Activated T-cell treated with anti-CD3 and anti-CD28 coated beads, Interleukin-2, amount 50 U/mL, for 48 hours (primary cell): ENCODE data around the gene ATP11A.

Source experiments
- DNase-seq, 2 experiments: peaks; one replicate each; pipeline ENCODE4 v3.0.0-alpha.2; 2020

The ATP11A gene

DNA sequence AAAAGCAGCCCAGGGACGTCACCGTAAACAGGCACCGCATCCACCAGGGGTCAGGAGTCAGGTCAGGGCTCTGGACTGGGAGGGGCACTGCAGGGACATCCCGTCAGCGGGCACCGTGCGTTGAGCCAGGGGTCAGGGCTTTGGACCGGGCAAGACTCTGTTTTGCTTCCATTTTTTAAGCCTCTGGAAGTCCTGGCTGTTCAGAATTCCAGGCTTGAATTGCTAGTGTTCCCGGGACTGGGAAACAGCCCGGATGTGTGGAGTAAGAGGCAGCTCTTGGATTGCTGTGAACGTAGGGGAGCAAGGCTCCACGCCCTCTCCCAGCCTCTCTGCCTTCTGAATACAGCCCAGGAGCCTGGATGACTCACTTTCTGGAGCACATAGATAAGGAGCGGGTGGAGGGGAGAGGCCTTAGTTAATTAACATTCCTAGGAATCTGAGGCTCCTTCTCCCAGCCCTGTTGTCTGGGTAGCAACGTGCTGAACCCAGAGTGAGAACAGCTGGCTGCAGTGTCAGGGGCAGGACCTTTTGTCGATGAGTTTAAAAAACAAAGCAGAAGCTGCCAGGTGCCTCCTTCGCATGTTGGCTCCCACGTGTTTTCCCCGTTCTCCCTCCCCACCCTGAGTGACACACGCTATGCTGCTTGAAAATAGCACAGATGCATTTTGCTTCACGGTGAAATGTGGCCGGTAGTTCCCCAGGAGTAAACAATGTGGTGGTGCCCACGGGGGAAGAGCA lies 21.9 kb downstream of the ATP11A start:
- DNase-seq: no peak

DNA sequence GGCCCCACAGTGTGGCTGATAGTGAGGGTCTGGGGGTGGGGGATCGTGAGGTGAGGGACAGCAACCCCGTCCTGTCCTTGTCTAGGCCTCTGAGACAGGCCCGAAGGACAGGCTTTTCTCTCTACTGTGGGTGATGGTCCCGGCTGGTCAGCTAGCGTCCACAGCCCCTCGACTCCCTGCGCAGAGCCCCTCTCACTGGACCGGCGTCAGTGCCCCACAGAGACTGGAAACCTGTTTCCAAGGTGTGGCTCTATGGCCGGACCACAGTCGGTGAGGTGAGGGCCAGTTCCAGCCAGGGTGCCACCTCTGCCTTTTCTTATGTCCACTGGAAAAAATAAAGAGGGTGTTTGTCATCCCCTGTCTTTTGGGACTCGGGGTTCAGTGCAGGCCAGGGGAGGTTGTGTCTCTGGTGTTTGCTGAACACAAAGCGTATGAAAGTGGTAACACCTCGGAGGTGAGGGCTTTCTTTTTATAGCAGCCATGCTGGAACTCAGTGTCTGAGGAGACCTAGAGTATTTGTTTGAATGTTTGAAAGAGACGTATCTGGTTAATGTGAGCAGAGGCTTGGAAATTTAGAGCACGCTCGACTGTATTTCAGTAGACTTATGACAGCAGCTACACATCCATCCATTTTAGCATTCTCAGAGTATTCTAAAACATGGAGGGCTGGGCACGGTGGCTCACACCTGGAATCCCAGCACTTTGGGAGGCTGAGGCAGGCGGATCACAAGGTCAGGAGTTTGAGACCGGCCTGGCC lies 22.8 kb downstream of the ATP11A start:
- no peak for DNase-seq

DNA sequence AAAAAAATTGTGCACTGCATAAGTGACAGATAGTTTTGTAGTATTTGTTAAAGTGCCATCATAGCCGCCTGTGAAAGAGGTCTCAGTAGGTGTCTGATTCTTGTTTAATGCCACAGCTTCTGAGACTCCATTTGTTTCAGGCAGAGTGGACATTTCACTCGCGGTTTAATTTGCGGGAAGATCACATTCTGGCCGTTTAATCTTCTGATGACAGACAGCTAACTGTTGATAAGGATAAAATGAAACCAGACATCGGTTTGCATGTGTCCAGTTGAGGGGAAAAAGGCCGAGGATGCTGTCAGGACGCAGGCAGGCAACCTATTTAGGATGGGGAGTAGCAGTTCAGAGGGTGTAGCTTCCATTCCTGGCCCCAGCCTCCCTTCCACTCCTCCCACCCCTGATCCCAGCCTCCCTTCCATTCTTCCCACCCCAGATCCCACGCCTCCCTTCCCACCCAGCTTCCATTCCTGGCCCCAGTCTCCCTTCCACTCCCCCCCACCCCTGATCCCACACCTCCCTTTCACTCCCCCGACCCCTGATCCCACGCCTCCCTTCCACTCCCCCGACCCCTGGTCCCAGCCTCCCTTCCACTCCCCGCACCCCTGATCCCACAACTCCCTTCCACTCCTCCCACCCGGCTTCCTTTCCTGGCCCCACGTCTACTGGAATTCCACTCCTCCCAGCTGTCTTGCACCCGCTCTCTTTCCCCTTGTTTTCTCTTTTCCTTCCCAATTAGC lies 23.8 kb downstream of the ATP11A start:
- DNase-seq: no peak

DNA sequence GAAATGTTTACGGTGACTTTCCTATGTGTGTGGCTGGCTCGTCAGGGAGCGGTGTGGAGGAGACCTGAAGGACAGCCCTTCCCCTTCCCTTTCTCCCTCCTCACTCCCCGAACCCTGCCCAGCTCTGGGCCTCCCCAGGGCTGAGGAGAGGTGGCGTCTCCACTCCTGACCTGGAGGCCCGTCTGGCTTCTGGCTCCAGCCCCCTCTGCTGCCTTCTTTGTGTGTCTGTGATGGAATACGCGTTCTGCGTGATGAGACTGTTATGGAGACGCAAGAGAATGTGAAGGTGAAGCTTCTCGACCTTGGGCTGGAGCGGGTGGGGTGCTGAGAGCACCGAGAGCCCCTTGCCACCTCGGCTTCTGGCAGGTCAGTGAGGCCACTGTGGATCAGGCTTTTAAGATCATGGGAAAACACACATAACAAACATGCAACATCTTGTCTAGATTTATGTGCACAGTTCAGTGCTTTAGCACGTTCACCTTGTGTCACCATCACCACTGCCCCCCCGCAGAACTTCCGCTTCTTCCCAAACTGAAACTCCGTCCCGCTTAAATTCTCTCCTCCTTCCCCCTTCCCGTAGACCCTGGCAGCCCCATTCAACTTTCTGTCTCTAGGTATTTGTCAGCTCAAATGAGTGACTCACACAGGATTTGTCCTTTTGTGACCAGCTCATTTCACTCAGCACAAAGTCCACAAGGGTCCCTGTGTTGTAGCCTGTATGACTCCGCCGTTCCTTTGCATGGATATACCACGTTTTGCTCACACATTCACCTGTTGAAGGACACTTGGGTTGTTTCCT lies 24.7 kb downstream of the ATP11A start:
- DNase-seq: no peak

DNA sequence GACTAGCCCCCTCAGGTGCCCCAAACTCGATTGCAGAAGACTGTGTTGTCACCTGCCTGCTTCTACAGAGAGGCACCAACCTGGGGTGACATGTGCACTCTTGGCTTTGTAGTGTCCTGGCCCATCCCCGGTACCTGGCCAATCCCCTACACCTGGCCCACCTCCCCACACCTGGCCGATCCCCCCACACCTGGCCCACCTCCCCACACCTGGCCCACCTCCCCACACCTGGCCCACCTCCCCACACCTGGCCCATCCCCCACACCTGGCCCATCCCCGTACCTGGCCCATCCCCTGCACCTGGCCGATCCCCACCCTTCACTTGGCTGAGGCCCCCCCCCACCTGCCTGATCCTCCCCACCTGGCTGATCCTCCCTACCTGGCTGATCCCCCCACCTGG lies 25.4 kb downstream of the ATP11A start:
- DNase-seq: no peak

DNA sequence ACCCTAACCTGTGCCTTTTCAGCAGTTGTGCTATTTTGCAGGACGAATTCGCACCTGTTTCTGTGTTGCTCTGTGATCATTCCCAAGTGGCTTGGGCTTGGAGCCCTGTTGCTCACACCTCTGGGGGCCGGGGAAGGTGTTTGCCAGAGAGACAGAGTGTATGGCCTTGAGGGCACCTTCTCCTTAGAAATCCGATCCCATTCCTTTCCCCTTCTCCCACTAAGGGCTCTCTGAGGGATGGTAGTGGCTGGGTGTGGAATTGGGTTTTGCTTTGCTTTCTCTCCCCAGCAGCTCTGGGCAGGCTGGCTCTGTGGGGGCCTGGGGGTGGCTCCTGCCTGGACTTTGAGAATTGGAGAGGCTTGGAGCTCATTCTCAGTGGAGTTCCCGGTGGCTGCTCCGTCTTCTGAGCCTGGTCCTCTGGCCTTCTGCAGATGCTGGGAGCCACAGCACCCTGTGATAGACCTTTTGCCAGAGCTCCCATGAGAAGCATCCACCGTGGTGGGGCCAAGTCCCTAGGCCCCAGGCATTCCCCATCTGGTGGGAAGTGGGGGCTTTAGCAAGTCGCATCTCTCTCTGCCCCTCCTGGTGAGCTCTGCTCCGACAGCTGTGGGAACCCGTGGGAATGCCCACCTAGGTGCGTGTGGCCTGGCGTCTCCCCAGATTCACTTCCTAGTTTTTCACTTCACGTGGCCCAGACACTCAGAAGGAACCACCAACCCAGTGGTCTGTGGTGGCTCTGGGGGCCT lies 26.1 kb downstream of the ATP11A start:
- DNase-seq: no peak

DNA sequence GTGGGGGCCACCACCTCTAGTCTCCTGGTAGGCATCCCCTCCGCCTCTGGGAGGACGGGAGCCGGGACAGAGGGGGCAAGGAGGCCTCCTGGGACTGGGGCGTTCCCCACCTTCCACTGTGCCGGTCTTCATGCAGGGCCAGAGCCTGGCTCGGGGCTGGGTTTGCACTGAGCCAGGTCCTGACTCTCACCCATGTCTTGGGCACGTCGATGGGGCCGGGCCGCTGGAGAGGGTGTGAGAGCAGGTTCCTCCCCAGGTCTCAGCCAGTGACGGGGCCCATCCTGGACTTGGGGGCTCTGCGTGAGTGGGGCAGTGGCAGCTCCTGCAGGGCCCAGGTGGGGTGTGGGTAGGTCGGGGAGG lies 26.6 kb downstream of the ATP11A start:
- DNase-seq: no peak

DNA sequence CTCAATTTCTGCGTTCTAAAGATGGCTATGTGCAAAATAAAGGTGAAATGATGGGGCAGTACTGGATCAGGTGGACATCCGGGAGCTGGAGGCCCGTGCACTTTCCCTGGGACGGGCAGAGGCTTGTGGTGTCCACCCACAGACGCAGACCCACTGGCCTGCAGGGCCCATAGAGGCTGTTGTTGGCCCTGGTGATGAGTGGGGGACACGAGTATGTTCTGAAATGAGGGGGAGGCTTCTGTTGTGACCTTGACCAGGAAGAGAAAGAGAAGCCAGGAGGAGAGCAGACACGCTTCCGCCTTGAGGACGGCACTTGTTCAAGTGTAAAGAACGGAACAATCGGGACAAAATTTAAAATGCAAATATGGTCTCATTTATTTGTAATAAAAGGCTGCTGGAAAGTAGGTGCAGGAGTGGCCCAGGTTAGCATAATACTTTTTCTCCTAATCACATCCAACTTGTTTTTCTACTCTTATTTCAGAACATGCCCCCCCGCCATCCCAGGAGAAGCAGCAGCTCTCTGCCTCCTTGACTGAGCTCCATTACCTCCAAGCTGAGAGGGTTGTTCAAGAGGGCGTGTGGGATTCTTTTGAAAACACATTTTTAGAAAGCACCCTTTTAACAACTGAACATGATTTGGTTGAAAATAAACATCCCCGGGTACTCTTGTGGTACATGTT lies 27.1 kb downstream of the ATP11A start:
- DNase-seq: no peak

DNA sequence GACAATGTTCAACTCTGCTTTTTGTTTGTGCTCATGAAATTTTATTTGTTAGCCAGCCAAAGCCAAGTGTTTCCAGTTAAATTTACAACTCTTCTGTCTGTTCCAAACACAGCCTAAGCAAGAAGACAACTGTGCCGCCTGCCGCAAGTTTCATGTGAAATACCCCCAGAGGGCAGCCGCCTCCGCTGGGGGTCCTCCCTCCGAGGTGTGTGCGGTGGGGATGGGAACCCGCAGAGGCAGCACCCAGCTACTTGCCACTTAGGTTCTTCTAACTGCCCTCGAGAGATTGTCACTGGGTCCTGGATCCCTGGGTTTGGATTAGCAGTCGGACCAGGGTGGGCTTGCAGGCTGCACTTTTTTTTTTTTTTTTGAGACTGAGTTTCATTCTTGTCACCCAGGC lies 28.5 kb downstream of the ATP11A start:
- no peak for DNase-seq

DNA sequence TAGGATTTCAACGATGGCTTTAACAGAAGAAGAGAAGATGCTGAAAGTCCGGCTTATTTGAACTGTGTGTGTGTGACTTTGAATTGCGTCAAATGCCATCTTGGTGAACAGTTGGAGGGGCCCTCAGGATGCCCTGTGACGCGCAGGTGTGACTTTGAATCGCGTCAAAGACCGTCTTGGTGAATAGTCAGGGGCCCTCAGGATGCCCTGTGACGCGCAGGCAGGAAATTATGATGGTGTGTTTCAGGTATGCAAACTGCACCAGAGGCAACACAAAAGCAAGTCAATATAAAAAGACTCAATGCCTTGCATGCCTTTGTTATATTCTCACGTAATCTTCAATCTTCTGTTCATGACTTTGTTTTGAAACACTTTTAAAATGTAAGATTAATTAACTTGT lies 29.2 kb downstream of the ATP11A start:
- DNase-seq: no peak

DNA sequence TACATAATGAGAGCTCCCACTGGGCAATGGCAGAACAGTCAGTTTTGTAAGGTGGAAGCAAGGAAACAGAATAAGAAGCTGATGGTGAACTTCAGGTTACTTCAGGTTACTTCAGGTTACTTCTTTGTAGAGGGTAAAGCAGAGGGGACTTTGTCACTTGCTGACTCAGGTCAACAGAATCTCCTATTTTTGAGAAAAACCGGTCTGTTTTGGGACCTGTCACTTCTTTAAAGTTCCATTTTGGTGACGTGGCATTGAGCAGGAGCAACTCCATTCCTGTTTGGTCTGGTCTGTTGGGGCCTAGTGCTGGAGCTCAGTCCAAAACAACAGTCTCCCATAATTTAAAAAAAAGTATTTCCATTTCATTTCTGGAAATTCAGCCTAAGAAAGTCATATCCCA lies 29.7 kb downstream of the ATP11A start:
- DNase-seq: no peak

DNA sequence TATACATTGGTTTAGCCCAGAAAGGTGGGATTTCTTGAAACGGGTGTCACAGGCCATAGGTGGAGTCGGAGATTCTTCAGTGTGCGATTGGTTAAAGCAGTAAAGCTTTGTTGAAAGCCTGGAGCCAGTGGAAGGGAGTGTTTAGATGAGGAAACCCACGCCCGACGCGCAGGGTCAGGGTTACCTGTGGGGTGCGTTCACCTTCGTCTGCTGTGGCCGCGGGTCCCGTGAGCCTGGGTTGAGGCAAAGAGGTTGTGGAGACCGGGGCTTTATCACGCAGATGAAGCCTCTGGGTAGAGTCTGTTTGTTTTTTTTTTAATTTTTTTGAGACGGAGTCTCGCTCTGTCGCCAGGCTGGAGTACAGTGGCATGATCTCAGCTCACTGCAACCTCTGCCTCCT lies 30.4 kb downstream of the ATP11A start:
- DNase-seq: no peak

DNA sequence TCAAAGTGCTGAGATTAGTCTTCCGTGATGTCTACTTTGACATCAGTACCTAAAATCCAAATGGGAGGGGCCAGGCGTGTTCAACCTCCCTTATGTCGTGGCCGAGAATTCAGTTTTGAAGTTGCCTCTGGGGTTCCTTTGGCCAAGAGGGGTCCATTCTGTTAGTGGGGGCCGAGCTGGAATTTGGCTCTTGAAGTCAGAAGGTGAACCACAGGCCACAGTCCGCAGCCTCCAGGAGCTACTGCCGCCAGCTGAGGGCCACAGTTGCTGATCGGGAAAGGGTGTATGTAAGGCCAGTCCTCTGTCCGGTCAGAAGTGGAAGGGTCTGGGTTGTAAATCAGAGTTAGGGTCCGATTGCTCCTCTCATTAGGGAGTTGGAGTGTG lies 31.0 kb downstream of the ATP11A start:
- no peak for DNase-seq

DNA sequence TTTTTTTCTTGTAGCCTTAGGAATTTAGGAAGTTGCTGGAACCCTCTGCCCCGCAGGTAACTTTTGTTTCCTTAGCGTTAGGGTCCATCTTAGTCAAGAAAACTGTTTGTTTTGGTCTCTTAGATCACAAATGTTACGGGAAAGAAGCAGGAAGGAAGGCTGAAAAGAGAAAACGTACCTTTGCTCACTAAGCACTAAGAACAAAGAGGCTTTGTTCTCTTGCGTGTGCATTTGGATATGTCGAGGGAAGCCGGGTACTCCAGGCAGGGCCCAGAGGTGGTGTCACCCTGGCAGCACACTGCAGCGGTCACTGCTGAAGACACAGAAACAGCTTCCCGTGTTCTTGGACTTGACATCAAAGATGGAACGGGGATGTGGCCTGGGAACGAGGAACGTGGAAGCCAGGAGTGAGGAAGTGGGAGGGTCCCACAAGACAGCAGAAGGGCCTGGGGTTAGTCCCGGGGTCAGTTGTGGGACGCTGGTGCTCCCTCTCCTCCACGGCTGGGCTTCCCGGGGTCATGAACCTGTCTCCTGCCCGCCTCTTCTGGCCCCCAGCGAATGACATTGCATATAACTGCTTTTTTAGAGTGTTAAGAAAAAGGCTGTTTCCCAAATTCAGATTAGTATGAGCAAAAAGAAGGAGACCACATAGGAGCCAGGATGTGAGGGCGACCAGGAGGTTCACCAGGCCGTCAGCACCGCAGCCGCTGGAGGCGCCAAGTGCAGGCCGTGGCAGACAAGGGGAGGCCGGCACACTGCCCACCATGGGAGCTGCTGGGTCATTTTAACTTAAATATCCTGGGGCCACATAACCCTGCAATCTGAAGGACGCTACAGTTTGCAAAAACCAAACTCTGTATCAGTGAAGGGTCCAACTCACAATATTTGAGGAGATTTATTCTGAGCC lies 31.6 kb downstream of the ATP11A start:
- DNase-seq: no peak

DNA sequence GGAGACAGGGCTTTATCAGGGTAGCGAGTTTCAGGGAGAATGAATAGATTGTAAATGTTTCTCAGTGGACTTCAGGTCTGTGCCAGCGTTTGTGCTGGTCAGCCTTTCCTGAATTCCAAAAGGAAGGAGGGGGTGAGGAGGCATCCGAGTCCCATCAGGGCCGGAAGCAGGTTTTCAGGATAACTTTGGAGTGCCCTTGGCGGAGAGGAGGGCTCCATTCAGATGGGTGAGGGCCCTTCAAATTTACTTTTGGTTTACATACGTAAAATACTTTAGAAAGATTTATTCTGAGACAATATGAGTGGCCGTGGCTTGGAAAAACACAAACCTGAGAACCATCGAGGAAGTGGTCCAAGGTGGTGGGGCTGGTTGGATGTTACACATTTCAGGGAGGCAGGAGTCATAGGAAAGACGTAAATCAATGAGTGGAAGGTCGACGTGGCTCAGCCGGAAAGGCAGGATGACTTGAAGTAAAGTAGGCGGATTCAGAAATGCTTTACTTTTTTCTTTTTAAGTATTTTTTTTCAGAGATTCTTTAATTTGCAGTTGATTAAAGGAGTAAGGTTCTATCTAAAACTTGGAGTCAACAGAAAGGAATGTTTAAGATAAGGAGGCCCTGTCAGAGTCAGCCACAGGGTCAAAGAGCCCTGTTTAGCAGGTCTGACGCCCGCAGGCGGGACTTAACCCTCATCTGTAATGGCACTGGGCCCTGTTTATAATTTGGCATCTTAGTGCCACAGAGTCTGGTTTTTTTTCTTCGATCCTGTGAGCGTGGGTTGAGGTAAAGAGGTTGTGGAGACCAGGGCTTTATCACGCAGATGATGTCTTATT lies 32.8 kb downstream of the ATP11A start:
- DNase-seq: no peak

DNA sequence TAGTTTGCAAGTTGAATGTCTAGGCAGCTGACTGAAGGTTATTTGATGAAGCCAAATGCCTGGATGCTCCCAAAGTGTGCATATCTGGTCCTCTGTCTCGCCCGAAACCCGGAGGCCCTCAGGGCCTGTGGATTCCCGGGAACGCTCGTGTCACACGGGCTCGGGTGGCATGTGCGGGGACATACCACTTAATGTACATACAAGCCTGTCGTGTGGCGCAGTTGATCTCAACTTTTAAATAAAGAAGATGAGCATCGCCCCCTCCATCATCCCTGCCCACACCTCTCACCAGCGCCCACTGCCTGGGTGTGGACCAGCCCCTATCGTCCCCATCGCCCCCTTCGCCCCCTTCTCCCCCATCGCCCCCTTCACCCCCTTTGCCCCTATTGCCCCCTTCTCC lies 33.9 kb downstream of the ATP11A start:
- no peak for DNase-seq

DNA sequence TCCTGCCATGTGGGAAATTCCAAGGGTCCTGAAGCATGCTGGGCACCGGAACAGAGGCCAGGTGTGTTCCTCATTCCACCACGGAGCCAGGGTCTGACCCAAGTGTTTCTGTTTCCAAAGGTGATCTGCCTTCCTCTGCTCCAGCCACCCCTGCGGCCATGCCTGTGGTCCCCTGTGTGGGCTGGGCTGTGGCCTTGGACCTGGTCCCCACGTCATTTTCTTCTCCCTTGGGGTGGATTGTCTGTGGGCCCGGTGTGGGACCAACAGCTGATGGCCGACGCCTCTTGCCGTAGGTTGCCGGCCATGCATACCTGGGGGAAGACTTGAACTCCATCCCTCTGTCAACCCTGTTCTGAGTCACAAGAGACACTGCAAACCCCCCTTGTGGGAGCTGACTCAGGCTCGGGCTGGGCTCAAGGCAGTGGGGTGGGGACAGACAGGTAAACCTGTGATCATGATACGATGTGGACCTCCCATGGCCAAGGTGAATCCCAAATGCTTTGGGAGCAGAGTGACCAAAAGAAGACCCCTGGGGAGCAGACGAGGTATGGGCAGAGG lies 35.0 kb downstream of the ATP11A start:
- peak in 1 of 2 experiments; percentile 29 for DNase-seq

DNA sequence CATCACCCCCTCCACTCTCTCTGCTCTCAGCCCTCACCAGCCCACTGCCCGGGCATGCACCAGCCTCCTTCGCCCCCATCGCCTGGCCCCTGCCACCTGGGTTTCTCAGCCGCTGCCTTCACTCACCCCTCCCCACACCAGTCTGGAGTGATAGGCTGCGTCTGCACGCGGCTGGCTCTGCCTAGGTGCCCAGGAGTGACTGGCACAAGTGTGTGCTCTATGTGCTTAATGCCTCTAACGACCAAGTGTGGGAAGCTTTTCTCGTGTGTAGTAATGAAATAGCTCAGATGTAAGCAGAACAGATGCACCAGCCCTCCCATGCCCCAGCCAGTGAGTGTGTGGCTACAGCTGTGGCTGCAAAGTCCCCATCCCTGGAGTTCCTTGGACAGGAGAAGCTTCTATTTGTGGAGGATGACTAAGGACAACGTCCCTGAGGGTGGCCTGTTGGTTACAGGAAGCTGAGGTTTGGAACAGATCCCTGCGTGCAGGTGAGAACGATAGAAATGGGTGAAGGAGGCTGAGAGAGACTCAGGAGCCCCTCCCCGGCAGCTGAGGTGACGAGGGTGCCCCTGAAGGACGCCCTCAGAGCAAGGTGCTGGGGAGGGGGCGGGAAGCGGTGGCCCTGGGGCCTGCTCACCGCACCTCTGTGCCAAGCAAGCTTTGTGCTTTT lies 35.6 kb downstream of the ATP11A start:
- DNase-seq: peak; percentile 35 to 41
